Natural killer cell treated with Interleukin-12 subunit alpha and Interleukin-12 subunit beta and Interleukin-15 and Interleukin-18, amount 100 ng/mL, for 72 hours (primary cell): ENCODE results near the gene HIPK1. TPM values are rescaled to one million over a fixed set of nuclear protein-coding genes. Genes with fewer than 3 reads are reported as not detected.
"Not testable (repeated sequence)": the region's sequence is repeated elsewhere in the genome, so short reads cannot be mapped to it uniquely, and the experiment has no call there.

Experiments used
- ATAC-seq, 2 donors: fragments of 150-1000 bp; cut with Tn5 transposase in 1 of 2; sonication (Bioruptor Pico), chemical (Tn5 transposase) in 1 of 2; 2 replicates each; pipeline ENCODE4 v1.10.0; 2021
- DNase-seq: peaks from one replicate; pipeline ENCODE4 v3.0.0; 2022; ENCODE audit warnings: low spot score
- H3K27ac Mint-ChIP-seq, 2 donors: 1 replicate in 1 of 2; 2 replicates in 1 of 2; pipeline ENCODE4 v1.8.0; 2022; ENCODE audit warnings: mixed read lengths in 2 of 2, mild to moderate bottlenecking in 1 of 2, moderate library complexity in 1 of 2
- H3K27me3 Mint-ChIP-seq, 2 donors: 1 replicate in 1 of 2; 2 replicates in 1 of 2; pipeline ENCODE4 v1.8.0; 2022; ENCODE audit warnings: mixed read lengths in 2 of 2
- H3K36me3 Mint-ChIP-seq: one replicate; pipeline ENCODE4 v1.8.0; 2022; ENCODE audit warnings: mixed read lengths
- H3K4me1 Mint-ChIP-seq, 2 donors: 1 replicate in 1 of 2; 2 replicates in 1 of 2; pipeline ENCODE4 v1.8.0; 2022; ENCODE audit warnings: low read depth in 2 of 2, mixed read lengths in 2 of 2, mild to moderate bottlenecking in 1 of 2
- H3K4me3 Mint-ChIP-seq: one replicate; pipeline ENCODE4 v1.8.0; 2022; ENCODE audit warnings: mixed read lengths
- H3K9me3 Mint-ChIP-seq: 2 replicates; pipeline ENCODE4 v1.8.0; 2022; ENCODE audit warnings: mixed read lengths
- total RNA-seq, 2 donors: library from RNA; stranded (reverse); gene quantifications; one replicate each; pipeline ENCODE4 v1.2.3, GENCODE V29; 2022

Gene HIPK1
- total RNA-seq, 2 donors from 2014 or later: 80.6 to 110 TPM

DNA sequence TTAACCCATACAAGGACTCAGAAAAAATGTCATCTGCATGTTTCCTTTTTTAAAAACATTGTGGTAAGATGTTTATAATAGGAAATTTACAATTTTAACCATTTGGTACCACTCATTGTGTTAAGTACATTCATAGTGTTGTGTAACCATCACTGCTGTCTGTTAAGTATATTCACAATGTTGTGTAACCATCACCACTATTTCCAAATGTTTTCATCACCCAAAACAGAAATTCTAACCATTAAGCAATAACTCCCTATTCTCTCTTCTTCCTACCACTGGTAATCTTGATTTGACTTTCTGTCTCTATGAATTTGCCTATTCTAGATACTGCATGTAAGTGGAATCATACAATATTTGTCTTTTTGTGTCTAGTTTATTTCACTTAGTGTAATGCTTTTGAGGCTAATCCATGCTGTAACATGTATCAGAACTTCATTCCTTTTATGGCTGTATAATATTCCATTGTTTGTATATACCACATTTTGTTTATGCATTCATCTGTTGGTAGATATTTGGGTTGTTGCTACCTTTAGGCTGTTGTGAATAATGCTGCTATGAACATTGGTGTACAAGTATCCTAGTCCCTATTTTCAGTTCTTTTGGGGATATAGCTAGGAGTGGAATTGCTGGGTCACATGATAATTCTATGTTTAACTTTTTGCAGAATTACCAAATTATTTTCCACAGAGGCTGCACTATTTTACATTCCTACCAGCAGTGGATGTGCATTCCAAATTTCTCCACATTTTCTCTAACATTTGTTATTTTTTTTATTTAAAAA, 14.1 kb downstream of the HIPK1 start:
- peak overlapping the region; percentile 36 for H3K4me3 Mint-ChIP-seq
- ATAC-seq: peak; percentile 35 to 71
- H3K9me3 Mint-ChIP-seq: no peaks in the 10 kb centered on the region
- H3K27ac Mint-ChIP-seq: peak overlapping the region; percentile 62 to 84
- no peak for DNase-seq
- H3K4me1 Mint-ChIP-seq: peaks cover 63 to 73% of the 10 kb centered on the region in 2 donors
- H3K36me3 Mint-ChIP-seq: peaks cover 27% of the 10 kb centered on the region
- no peaks in the 10 kb centered on the region for H3K27me3 Mint-ChIP-seq

DNA sequence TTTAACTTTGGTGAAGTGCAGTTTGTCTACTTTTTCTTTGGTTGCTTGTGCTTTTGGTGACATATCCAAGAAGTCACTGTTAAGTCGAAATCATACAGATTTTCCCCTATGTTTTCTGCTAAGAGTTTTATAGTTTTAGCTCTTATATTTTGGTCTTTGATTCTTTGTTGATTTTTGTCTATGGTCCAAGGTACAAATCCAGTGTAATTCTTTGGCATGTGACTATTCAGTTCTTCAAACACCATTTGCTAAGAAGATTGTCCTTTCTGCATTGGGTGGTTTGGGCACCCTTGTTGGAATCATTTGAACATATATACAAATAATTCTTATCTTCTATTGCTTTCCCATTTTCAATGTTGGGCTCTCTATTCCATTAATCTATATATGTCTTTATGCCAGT, 16.2 kb downstream of the HIPK1 start:
- peaks cover 53 to 65% of the 10 kb centered on the region in 2 donors for H3K4me1 Mint-ChIP-seq
- H3K36me3 Mint-ChIP-seq: peaks cover 27% of the 10 kb centered on the region
- H3K4me3 Mint-ChIP-seq: peak overlapping the region; percentile 3
- no peaks in the 10 kb centered on the region for H3K9me3 Mint-ChIP-seq
- H3K27me3 Mint-ChIP-seq: no peaks in the 10 kb centered on the region
- ATAC-seq (no peak), DNase-seq (no peak)
- H3K27ac Mint-ChIP-seq: peak overlapping the region; percentile 56 to 86

DNA sequence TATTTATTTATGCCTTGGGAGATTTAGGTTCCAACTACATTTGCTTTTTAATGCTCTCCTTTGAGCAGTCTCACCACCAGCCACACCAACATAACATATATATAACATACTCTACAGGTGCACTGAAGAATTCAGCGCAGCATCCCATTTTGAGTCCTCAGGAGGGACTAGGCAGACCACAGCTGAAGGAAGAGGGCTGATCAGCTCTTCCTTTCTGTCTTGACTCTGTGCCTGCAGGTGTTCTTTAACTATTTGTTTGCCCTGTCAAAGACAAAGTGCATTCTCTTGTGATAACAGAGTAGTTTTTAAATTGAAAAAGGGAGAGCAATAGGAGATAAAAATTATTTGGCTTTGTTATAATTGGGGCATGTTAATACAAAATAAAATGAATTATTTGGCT, 17.0 kb downstream of the HIPK1 start:
- Mint-ChIP-seq H3K4me1 (peaks cover 45 to 57% of the 10 kb centered on the region in 2 donors), H3K36me3 (peaks cover 20% of the 10 kb centered on the region), H3K27me3 (no peaks in the 10 kb centered on the region), H3K9me3 (no peaks in the 10 kb centered on the region), H3K27ac (peak overlapping the region; percentile 56 to 86), H3K4me3 (peak overlapping the region; percentile 20)
- ATAC-seq (no peak), DNase-seq (no peak)

- DNase-seq (no peak), ATAC-seq (no peak)
- Mint-ChIP-seq H3K4me1 (peaks cover 42 to 59% of the 10 kb centered on the region in 2 donors), H3K36me3 (peaks cover 17% of the 10 kb centered on the region), H3K9me3 (no peaks in the 10 kb centered on the region), H3K27me3 (no peaks in the 10 kb centered on the region), H3K27ac (peak overlapping the region; percentile 56 to 86), H3K4me3 (peak overlapping the region; percentile 48)
Observed at GRCh38 chr1:113946678-113947387, 17.7 kb downstream of the HIPK1 start.

DNA sequence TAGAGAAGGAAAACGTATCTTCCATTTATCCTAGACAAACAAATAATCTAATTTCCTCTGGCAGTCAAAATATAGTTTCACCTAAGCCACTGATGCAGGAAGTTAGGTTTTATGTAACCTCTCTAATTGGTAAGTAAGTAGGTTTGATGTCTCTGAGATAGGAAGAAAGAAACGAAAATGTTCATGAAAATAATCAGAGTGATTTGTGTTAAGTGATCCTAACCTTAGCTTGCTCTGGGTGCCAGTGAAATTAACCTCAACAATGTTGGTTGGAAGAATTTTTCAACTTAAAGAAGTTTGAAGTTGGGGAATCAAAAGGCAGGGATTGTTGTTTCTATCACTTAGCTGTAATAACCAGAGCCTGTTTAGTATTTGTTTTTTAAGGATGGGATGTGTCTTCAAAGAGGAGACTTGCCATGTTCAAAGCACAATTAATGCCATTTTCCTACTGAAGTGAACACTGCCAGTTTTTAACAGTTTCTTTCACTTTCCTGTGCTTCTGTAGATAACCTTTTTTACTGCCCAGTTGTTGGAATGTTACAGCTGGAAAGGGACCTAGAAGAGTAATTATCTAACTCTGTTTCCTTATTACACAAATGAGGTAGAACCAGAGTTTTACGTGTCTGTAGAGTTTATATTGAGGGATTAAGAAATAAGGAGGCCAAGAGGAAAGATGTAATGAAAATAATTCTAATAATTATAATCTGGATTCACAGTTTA, 18.4 kb downstream of the HIPK1 start:
- ATAC-seq (no peak), DNase-seq (no peak)
- Mint-ChIP-seq H3K9me3 (no peaks in the 10 kb centered on the region), H3K4me1 (peaks cover 41 to 59% of the 10 kb centered on the region in 2 donors), H3K4me3 (peak overlapping the region; percentile 48), H3K27ac (peak overlapping the region; percentile 56 to 86), H3K36me3 (peaks cover 17% of the 10 kb centered on the region), H3K27me3 (no peaks in the 10 kb centered on the region)

DNA sequence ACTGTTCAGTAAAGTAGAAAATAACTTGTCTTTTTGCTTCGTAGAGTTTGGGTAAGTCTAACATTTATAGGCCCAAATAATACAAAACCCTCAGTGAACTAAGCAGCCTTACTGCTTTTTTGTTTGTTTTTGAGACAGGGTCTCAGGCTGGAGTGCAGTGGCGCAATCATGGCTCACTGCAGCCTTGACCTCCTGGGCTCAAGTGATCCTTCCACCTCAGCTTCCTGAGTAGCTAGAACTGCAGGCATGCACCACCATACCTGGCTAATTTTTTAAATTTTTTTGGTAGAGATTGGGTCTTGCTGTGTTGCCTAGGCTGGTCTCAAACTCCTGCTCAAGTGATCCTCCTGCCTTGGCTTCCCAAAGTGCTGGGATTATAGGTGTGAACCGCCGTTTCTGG, 19.0 kb downstream of the HIPK1 start:
- ATAC-seq, DNase-seq, H3K27me3 Mint-ChIP-seq, H3K9me3 Mint-ChIP-seq: not testable (repeated sequence)
- peak overlapping the region; percentile 56 to 86 for H3K27ac Mint-ChIP-seq
- peak overlapping the region; percentile 52 for H3K4me3 Mint-ChIP-seq
- peaks cover 41 to 56% of the 10 kb centered on the region in 2 donors for H3K4me1 Mint-ChIP-seq
- H3K36me3 Mint-ChIP-seq: peaks cover 15% of the 10 kb centered on the region

DNA sequence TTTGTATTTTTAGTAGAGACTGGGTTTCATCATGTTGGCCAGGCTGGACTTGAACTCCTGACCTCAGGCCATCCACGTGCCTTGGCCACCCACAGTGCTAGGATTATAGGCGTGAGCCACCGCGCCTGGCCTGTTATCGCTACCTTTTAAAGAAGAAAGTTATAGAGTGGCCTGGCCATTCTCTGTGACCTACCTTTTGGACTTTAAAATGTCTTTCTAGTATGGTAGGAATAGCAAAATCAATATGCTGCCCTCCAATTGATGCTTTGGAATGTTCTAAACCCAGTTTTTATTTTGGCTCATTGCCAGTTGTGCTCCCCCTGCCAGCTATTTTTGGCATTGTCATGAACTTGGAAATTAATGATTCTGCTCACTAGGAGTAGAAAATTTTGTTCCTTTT, 19.9 kb downstream of the HIPK1 start:
- H3K9me3 Mint-ChIP-seq: no peaks in the 10 kb centered on the region
- H3K4me3 Mint-ChIP-seq: no peak overlapping the region
- H3K27ac Mint-ChIP-seq: peak overlapping the region; percentile 56 to 86
- H3K4me1 Mint-ChIP-seq: peaks cover 38 to 53% of the 10 kb centered on the region in 2 donors
- ATAC-seq: no peak
- no peak for DNase-seq
- H3K27me3 Mint-ChIP-seq: no peaks in the 10 kb centered on the region
- peaks cover 12% of the 10 kb centered on the region for H3K36me3 Mint-ChIP-seq

- Mint-ChIP-seq H3K36me3 (peaks cover 10% of the 10 kb centered on the region), H3K27me3 (no peaks in the 10 kb centered on the region), H3K27ac (peak overlapping the region in 1 of 2 donors; percentile 41), H3K4me3 (no peak overlapping the region), H3K4me1 (peaks cover 32 to 45% of the 10 kb centered on the region in 2 donors), H3K9me3 (no peaks in the 10 kb centered on the region)
- no peak for DNase-seq
- no peak for ATAC-seq
Observed at GRCh38 chr1:113950908-113951307, 21.8 kb downstream of the HIPK1 start.

DNA sequence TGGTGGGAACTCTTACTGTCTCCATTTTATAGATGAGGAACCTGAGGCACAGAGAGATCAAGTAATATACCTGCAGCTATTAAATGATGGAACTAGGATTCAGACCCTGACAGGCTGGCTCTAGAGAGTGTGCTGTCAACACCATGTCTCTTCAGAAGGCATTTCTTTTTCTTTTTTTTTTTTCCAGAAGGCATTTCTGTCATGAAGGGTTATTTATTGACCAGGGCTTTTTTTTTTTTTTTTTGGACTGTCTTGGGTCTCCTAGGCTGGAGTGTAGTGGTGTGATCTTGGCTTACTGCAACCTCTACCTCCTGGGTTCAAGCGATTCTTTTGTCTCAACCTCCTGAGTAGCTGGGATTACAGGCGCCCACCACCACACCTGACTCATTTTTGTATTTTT, 22.6 kb downstream of the HIPK1 start:
- Mint-ChIP-seq H3K27me3 (no peaks in the 10 kb centered on the region), H3K36me3 (peaks cover 10% of the 10 kb centered on the region), H3K9me3 (no peaks in the 10 kb centered on the region), H3K4me1 (peaks cover 28 to 37% of the 10 kb centered on the region in 2 donors), H3K4me3 (no peak overlapping the region), H3K27ac (no peak overlapping the region)
- DNase-seq: no peak
- no peak for ATAC-seq

- H3K9me3 Mint-ChIP-seq: no peaks in the 10 kb centered on the region
- peaks cover 11 to 19% of the 10 kb centered on the region in 2 donors for H3K4me1 Mint-ChIP-seq
- ATAC-seq (no peak), DNase-seq (no peak)
- H3K27me3 Mint-ChIP-seq: no peaks in the 10 kb centered on the region
- H3K4me3 Mint-ChIP-seq: no peak overlapping the region
- peaks cover 25% of the 10 kb centered on the region for H3K36me3 Mint-ChIP-seq
- no peak overlapping the region for H3K27ac Mint-ChIP-seq
Observed at GRCh38 chr1:113957984-113958383, 28.9 kb downstream of the HIPK1 start.

DNA sequence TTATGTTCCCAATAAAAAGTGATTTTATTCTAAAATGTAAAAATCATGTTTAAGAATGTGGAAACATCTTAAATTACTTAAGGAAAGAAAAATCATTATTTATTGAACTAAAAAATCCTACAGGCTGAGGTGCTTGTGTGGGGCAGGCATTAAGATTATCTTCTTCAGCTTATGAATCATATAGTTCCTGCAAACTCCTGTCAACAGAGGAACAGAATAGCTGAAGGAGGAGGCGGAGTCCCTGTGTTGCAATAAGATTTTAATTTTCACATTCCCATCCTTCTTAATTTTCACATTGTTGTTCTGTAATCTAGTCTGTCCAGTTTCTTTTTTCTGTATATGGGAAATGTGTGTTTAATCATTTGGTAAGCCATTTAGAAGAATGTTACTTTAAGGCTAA, 29.6 kb downstream of the HIPK1 start:
- no peaks in the 10 kb centered on the region for H3K27me3 Mint-ChIP-seq
- no peaks in the 10 kb centered on the region for H3K9me3 Mint-ChIP-seq
- peak overlapping the region in 1 of 2 donors; percentile 61 for H3K27ac Mint-ChIP-seq
- H3K4me1 Mint-ChIP-seq: peaks cover 11 to 22% of the 10 kb centered on the region in 2 donors
- H3K4me3 Mint-ChIP-seq: no peak overlapping the region
- peaks cover 31% of the 10 kb centered on the region for H3K36me3 Mint-ChIP-seq
- no peak for ATAC-seq
- no peak for DNase-seq

GRCh38 chr1:113963281-113963906, 34.3 kb downstream of the HIPK1 start:
- peak overlapping the region in 1 of 2 donors; percentile 72 for H3K27ac Mint-ChIP-seq
- no peak for ATAC-seq
- H3K4me3 Mint-ChIP-seq: no peak overlapping the region
- peaks cover 4 to 19% of the 10 kb centered on the region in 2 donors for H3K4me1 Mint-ChIP-seq
- H3K36me3 Mint-ChIP-seq: peaks cover 43% of the 10 kb centered on the region
- DNase-seq: no peak
- no peaks in the 10 kb centered on the region for H3K27me3 Mint-ChIP-seq
- no peaks in the 10 kb centered on the region for H3K9me3 Mint-ChIP-seq

- no peak overlapping the region for H3K4me3 Mint-ChIP-seq
- H3K27me3 Mint-ChIP-seq: no peaks in the 10 kb centered on the region
- peaks cover 9 to 13% of the 10 kb centered on the region in 2 donors for H3K4me1 Mint-ChIP-seq
- DNase-seq: no peak
- peak overlapping the region in 1 of 2 donors; percentile 50 for H3K27ac Mint-ChIP-seq
- no peak for ATAC-seq
- H3K36me3 Mint-ChIP-seq: peaks cover 44% of the 10 kb centered on the region
- H3K9me3 Mint-ChIP-seq: no peaks in the 10 kb centered on the region
Observed at GRCh38 chr1:113965703-113966412, 36.7 kb downstream of the HIPK1 start.
